SK-N-SH (cell line): ENCODE data around the gene CALR3.

Experiments used
- EP300 ChIP-seq, 2 experiments: IDR thresholded peaks; 2 replicates each; pipeline versions ENCODE4 v1.4.0 to v1.6.1; 2012; ENCODE audit warnings: borderline replicate concordance in 1 of 2, low read depth in 1 of 2, low read length in 1 of 2
- EZH2phosphoT487 ChIP-seq: fragments of 200-600 bp; sonication (generic); IDR thresholded peaks from 2 replicates; pipeline ENCODE4 v1.6.1; 2017; ENCODE audit warnings: low read depth, mixed run types, mild to moderate bottlenecking, antibody characterized with exemption, moderate library complexity, borderline replicate concordance
- GABPA ChIP-seq: IDR thresholded peaks from 2 replicates; pipeline ENCODE4 v1.4.0; 2012; ENCODE audit warnings: low read depth, mild to moderate bottlenecking
- JUND ChIP-seq: IDR thresholded peaks from 2 replicates; pipeline ENCODE4 v1.4.0; 2012
- NFIC ChIP-seq: IDR thresholded peaks from 2 replicates; pipeline ENCODE4 v1.4.0; 2012; ENCODE audit warnings: borderline replicate concordance
- POLR2AphosphoS5 ChIP-seq: IDR thresholded peaks from 2 replicates; pipeline ENCODE4 v1.6.1; 2012; ENCODE audit warnings: low read depth, low read length
- RAD21 ChIP-seq: IDR thresholded peaks from 2 replicates; pipeline ENCODE4 v1.6.1; 2012; ENCODE audit warnings: mild to moderate bottlenecking, low read length
- RCOR1 ChIP-seq: fragments of 150-350 bp; IDR thresholded peaks from 2 replicates; pipeline ENCODE4 v1.6.1; 2017; ENCODE audit warnings: antibody characterized with exemption, low read length
- SIN3A ChIP-seq: IDR thresholded peaks from 2 replicates; pipeline ENCODE4 v1.6.1; 2012; ENCODE audit warnings: low read depth, mild to moderate bottlenecking, low read length, moderate library complexity, borderline replicate concordance
- TCF12 ChIP-seq: IDR thresholded peaks from 2 replicates; pipeline ENCODE4 v1.4.0; 2012
- TEAD4 ChIP-seq: IDR thresholded peaks from 2 replicates; pipeline ENCODE4 v1.4.0; 2012; ENCODE audit warnings: mild to moderate bottlenecking, borderline replicate concordance; ENCODE audit not compliant: insufficient read depth
- TF ChIP-seq, protein P1 (sequence below): fragments of 200-600 bp; sonication (generic); IDR thresholded peaks from 2 replicates; pipeline ENCODE4 v1.6.1; 2017; ENCODE audit warnings: antibody characterized with exemption, mild to moderate bottlenecking, moderate library complexity
- TF ChIP-seq, protein P2 (sequence below): IDR thresholded peaks from 2 replicates; pipeline ENCODE4 v1.4.0; 2012; ENCODE audit warnings: low read depth
- TF ChIP-seq, protein P3 (sequence below): IDR thresholded peaks from 2 replicates; pipeline ENCODE4 v1.4.0; 2012; ENCODE audit warnings: low read depth, borderline replicate concordance

- TF ChIP-seq, protein P1, sequence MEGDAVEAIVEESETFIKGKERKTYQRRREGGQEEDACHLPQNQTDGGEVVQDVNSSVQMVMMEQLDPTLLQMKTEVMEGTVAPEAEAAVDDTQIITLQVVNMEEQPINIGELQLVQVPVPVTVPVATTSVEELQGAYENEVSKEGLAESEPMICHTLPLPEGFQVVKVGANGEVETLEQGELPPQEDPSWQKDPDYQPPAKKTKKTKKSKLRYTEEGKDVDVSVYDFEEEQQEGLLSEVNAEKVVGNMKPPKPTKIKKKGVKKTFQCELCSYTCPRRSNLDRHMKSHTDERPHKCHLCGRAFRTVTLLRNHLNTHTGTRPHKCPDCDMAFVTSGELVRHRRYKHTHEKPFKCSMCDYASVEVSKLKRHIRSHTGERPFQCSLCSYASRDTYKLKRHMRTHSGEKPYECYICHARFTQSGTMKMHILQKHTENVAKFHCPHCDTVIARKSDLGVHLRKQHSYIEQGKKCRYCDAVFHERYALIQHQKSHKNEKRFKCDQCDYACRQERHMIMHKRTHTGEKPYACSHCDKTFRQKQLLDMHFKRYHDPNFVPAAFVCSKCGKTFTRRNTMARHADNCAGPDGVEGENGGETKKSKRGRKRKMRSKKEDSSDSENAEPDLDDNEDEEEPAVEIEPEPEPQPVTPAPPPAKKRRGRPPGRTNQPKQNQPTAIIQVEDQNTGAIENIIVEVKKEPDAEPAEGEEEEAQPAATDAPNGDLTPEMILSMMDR: no peak
- TF ChIP-seq, protein P2, sequence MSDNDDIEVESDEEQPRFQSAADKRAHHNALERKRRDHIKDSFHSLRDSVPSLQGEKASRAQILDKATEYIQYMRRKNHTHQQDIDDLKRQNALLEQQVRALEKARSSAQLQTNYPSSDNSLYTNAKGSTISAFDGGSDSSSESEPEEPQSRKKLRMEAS: no peak
- TF ChIP-seq POLR2AphosphoS5 (no peak), TEAD4 (no peak), SIN3A (no peak), TCF12 (no peak), JUND (no peak), RCOR1 (no peak), NFIC (no peak), EP300 (IDR thresholded peaks at IDR 0.05; ENCODE audit: borderline replicate concordance in 1 of 2, low read depth in 1 of 2, low read length in 1 of 2) (no peak), RAD21 (no peak), GABPA (no peak), EZH2phosphoT487 (no peak)
- TF ChIP-seq, protein P3, sequence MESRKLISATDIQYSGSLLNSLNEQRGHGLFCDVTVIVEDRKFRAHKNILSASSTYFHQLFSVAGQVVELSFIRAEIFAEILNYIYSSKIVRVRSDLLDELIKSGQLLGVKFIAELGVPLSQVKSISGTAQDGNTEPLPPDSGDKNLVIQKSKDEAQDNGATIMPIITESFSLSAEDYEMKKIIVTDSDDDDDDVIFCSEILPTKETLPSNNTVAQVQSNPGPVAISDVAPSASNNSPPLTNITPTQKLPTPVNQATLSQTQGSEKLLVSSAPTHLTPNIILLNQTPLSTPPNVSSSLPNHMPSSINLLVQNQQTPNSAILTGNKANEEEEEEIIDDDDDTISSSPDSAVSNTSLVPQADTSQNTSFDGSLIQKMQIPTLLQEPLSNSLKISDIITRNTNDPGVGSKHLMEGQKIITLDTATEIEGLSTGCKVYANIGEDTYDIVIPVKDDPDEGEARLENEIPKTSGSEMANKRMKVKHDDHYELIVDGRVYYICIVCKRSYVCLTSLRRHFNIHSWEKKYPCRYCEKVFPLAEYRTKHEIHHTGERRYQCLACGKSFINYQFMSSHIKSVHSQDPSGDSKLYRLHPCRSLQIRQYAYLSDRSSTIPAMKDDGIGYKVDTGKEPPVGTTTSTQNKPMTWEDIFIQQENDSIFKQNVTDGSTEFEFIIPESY: no peak
Measured at GRCh38 chr19:16527334-16527935, 31.5 kb upstream of the CALR3 start.
